SK-N-SH treated with all-trans-retinoic acid at 6 μM for 48 hours (cell line): ENCODE results near the gene MAST3.

Experiments used
- ATAC-seq: fragments of 200-7000 bp; cut with Tn5 transposase; 3 replicates; pipeline ENCODE4 v1.9.1; 2020; ENCODE audit warnings: mild to moderate bottlenecking, moderate library complexity
- ARNTL ChIP-seq: fragments of 450-650 bp; formaldehyde crosslinking; IDR thresholded peaks from 2 replicates; pipeline ENCODE4 v1.5.0; 2020; ENCODE audit warnings: low read depth, mild to moderate bottlenecking, moderate library complexity, borderline replicate concordance
- BACH2 ChIP-seq: fragments of 250-450 bp; sonication (Bioruptor Pico); IDR thresholded peaks from 2 replicates; pipeline ENCODE4 v1.9.0; 2021; ENCODE audit warnings: mild to moderate bottlenecking, borderline replicate concordance
- CREB5 ChIP-seq: fragments of 250-450 bp; sonication (Bioruptor Pico); IDR thresholded peaks from 2 replicates; pipeline ENCODE4 v1.5.1; 2020; ENCODE audit warnings: low read depth, mild to moderate bottlenecking, moderate library complexity
- CSDC2 ChIP-seq: fragments of 250-450 bp; sonication (Bioruptor Pico); IDR thresholded peaks from 2 replicates; pipeline ENCODE4 v1.5.0; 2020; ENCODE audit warnings: mild to moderate bottlenecking, moderate library complexity
- CSRNP3 ChIP-seq: fragments of 250-450 bp; sonication (Bioruptor Pico); IDR thresholded peaks from 2 replicates; pipeline ENCODE4 v1.5.1; 2021; ENCODE audit warnings: mild to moderate bottlenecking, moderate library complexity
- ESRRG ChIP-seq: fragments of 250-450 bp; sonication (Bioruptor Pico); IDR thresholded peaks from 2 replicates; pipeline ENCODE4 v1.6.1; 2021; ENCODE audit warnings: mild to moderate bottlenecking
- GLIS3 ChIP-seq: fragments of 250-450 bp; sonication (Bioruptor Pico); IDR thresholded peaks from 2 replicates; pipeline ENCODE4 v1.5.0; 2020; ENCODE audit warnings: mild to moderate bottlenecking, moderate library complexity
- ISL1 ChIP-seq: fragments of 250-450 bp; sonication (Bioruptor Pico); IDR thresholded peaks from 2 replicates; pipeline ENCODE4 v2.1.2; 2022; ENCODE audit warnings: mild to moderate bottlenecking, moderate library complexity
- OSR1 ChIP-seq: fragments of 250-450 bp; sonication (Bioruptor Pico); IDR thresholded peaks from 2 replicates; pipeline ENCODE4 v1.8.0; 2022; ENCODE audit warnings: moderate library complexity, mild to moderate bottlenecking, inconsistent platforms
- PATZ1 ChIP-seq: fragments of 250-450 bp; sonication (Bioruptor Pico); IDR thresholded peaks from 2 replicates; pipeline ENCODE4 v1.8.0; 2020; ENCODE audit warnings: mild to moderate bottlenecking, moderate library complexity, borderline replicate concordance
- POU6F1 ChIP-seq: fragments of 250-450 bp; sonication (Bioruptor Pico); IDR thresholded peaks from 2 replicates; pipeline ENCODE4 v1.8.0; 2021; ENCODE audit warnings: low read depth, mild to moderate bottlenecking, moderate library complexity, borderline replicate concordance
- PPARA ChIP-seq: fragments of 250-450 bp; sonication (Bioruptor Pico); IDR thresholded peaks from 2 replicates; pipeline ENCODE4 v1.5.0; 2020; ENCODE audit warnings: mild to moderate bottlenecking, borderline replicate concordance
- RARB ChIP-seq: fragments of 250-450 bp; sonication (Bioruptor Pico); IDR thresholded peaks from 2 replicates; pipeline ENCODE4 v1.8.0; 2021; ENCODE audit warnings: mild to moderate bottlenecking, moderate library complexity
- TCF4 ChIP-seq: fragments of 250-450 bp; sonication (Bioruptor Pico); IDR thresholded peaks from 2 replicates; pipeline ENCODE4 v1.8.0; 2021; ENCODE audit warnings: mild to moderate bottlenecking, moderate library complexity, borderline replicate concordance
- TOX ChIP-seq: fragments of 250-450 bp; sonication (Bioruptor Pico); IDR thresholded peaks from 2 replicates; pipeline ENCODE4 v1.8.0; 2021; ENCODE audit warnings: mild to moderate bottlenecking, moderate library complexity, borderline replicate concordance
- TSHZ2 ChIP-seq: fragments of 250-450 bp; sonication (Bioruptor Pico); IDR thresholded peaks from 2 replicates; pipeline ENCODE4 v1.5.0; 2020; ENCODE audit warnings: mild to moderate bottlenecking, moderate library complexity
- ZFP3 ChIP-seq: fragments of 250-450 bp; sonication (Bioruptor Pico); IDR thresholded peaks from 2 replicates; pipeline ENCODE4 v1.5.0; 2020; ENCODE audit warnings: mild to moderate bottlenecking, moderate library complexity
- ZNF565 ChIP-seq: fragments of 450-650 bp; formaldehyde crosslinking; conservative IDR thresholded peaks from 2 replicates; pipeline ENCODE4 v1.5.0; 2020; ENCODE audit warnings: low read depth, mild to moderate bottlenecking, moderate library complexity
- ZNF70 ChIP-seq: fragments of 450-650 bp; formaldehyde crosslinking; IDR thresholded peaks from 2 replicates; pipeline ENCODE4 v1.5.0; 2020; ENCODE audit warnings: mild to moderate bottlenecking, moderate library complexity
- ZNF8 ChIP-seq: fragments of 450-650 bp; formaldehyde crosslinking; IDR thresholded peaks from 2 replicates; pipeline ENCODE4 v1.5.0; 2020; ENCODE audit warnings: mild to moderate bottlenecking, moderate library complexity

MAST3 gene

GRCh38 chr19:18072335-18072734 is 25.2 kb upstream of the MAST3 start:
- ATAC-seq = no peak
- TF ChIP-seq TOX (CRISPR knock-in tag) = no peak
- no peak for TF ChIP-seq ZNF8 (CRISPR knock-in tag)
- TF ChIP-seq TCF4 (CRISPR knock-in tag) = no peak
- no peak for TF ChIP-seq ZFP3 (CRISPR knock-in tag)
- TF ChIP-seq ZNF70 (CRISPR knock-in tag) = 0 out of 2 replicates have a peak, but pooled peaks have one; percentile 33
- TF ChIP-seq, all 23 proteins: peak for 1

GRCh38 chr19:18073197-18073596 is 24.4 kb upstream of the MAST3 start:
- no peak for TF ChIP-seq GLIS3 (CRISPR knock-in tag)
- ATAC-seq = no peak

GRCh38 chr19:18074192-18074591 is 23.4 kb upstream of the MAST3 start:
- ATAC-seq = no peak
- TF ChIP-seq TSHZ2 (CRISPR knock-in tag) (no peak), ZNF70 (CRISPR knock-in tag) (no peak)

- TF ChIP-seq OSR1 (CRISPR knock-in tag) (no peak), ZNF565 (CRISPR knock-in tag) (no peak), PATZ1 (no peak), ISL1 (CRISPR knock-in tag) (no peak), ARNTL (CRISPR knock-in tag) (no peak), ESRRG (CRISPR knock-in tag) (no peak), ZNF70 (CRISPR knock-in tag) (no peak), CREB5 (CRISPR knock-in tag) (no peak), TOX (CRISPR knock-in tag) (no peak), ZFP3 (CRISPR knock-in tag) (no peak), GLIS3 (CRISPR knock-in tag) (no peak), BACH2 (CRISPR knock-in tag) (no peak), RARB (CRISPR knock-in tag) (no peak), CSDC2 (CRISPR knock-in tag) (no peak), PPARA (CRISPR knock-in tag) (no peak), CSRNP3 (CRISPR knock-in tag) (no peak), POU6F1 (CRISPR knock-in tag) (no peak)
- no peak for ATAC-seq
Observed at GRCh38 chr19:18083929-18084684, 13.5 kb upstream of the MAST3 start.
